ENCODE measurements around the gene GRIA4. TPM values are rescaled to one million over a fixed set of nuclear protein-coding genes. Genes with fewer than 3 reads are reported as not detected.

Gene GRIA4
- total RNA-seq, 1 donor from 2014 or later: not detected

DNA sequence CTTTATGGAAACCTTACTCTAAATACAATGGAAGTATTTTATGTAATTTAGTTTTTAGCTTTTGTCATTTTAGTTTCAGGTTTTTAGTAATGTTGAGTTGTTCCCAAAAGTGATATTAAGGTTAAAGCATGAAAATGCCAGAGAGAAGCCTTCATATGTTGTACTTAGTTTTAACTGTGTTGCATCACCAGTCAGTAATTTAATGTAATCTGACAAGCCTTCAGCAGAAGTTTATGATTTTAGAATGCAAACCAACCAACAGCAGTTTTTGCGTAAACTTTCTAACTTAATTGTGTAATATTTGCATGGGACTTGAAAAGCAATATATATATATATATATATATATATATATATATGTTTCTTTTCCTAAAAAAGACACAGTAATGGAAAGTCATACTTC lies 301.6 kb downstream of the GRIA4 start:
- ATAC-seq (no peak), DNase-seq (ENCODE audit: low spot score) (no peak)

- ATAC-seq (no peak), DNase-seq (ENCODE audit: low spot score) (no peak)
Measured at GRCh38 chr11:105912666-105913065, 302.8 kb downstream of the GRIA4 start.

GRCh38 chr11:105915021-105915420 lies 305.1 kb downstream of the GRIA4 start:
- ATAC-seq (no peak), DNase-seq (ENCODE audit: low spot score) (no peak)

- DNase-seq (ENCODE audit: low spot score) (no peak), ATAC-seq (no peak)
Measured at GRCh38 chr11:105918039-105918438, 308.2 kb downstream of the GRIA4 start.

DNA sequence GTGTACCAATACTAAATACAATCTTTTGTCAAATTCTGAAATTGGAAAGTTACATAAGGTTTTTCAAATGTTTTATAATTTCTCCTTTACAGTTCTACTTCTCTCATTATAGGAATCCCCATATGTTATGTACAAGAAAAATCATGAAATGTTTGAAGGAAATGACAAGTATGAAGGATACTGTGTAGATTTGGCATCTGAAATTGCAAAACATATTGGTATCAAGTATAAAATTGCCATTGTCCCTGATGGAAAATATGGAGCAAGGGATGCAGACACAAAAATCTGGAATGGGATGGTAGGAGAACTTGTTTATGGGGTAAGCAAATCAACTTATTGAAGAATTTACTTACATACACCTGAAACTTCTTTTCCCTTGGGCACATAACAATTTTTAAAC lies 308.7 kb downstream of the GRIA4 start:
- ATAC-seq: no peak
- DNase-seq (ENCODE audit: low spot score): no peak

GRCh38 chr11:105923252-105923651 lies 313.4 kb downstream of the GRIA4 start:
- DNase-seq (ENCODE audit: low spot score): no peak
- no peak for ATAC-seq

DNA sequence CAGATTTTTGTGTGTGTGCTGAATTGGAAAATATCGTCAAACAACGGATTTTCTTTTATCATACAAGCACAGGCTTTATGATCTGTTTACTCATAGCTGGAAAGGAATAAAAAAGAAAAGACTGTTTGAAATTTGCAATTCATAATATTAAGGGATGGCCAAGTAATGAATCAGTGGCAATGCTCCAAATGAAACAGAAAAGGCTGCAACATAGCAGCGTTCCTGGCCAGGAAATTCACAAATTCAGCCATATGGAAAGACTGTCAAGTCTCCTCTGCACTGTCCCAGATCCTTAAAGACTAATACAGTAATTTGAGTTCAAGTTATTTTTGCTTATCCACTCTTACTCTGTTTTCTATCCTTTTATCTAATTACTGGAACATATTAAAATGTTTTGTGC lies 313.9 kb downstream of the GRIA4 start:
- DNase-seq (ENCODE audit: low spot score): no peak
- ATAC-seq: no peak

- no peak for ATAC-seq
Measured at GRCh38 chr11:105929084-105929955, 319.4 kb downstream of the GRIA4 start.

DNA sequence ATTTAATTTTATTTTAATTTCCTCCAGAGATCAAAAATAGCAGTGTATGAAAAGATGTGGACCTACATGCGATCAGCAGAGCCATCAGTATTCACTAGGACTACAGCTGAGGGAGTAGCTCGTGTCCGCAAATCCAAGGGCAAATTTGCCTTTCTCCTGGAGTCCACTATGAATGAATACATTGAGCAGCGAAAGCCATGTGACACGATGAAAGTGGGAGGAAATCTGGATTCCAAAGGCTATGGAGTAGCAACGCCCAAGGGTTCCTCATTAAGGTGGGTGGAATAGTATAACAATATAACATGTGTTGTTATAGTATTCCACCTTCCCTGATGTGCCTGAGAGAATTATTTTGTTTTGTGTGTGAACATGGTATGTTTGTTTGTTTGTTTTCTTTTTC lies 323.8 kb downstream of the GRIA4 start:
- ATAC-seq: no peak
- no peak for DNase-seq (ENCODE audit: low spot score)

More at GRCh38 chr11:105929084-105929955, 319.4 kb downstream of the GRIA4 start:
- DNase-seq (ENCODE audit: low spot score): no peak

- ATAC-seq (no peak), DNase-seq (ENCODE audit: low spot score) (no peak)
Measured at GRCh38 chr11:105935791-105936190, 325.9 kb downstream of the GRIA4 start.

- DNase-seq (ENCODE audit: low spot score): no peak
- ATAC-seq: no peak
Measured at GRCh38 chr11:105937331-105937730, 327.5 kb downstream of the GRIA4 start.

- DNase-seq (ENCODE audit: low spot score): no peak
- no peak for ATAC-seq
Measured at GRCh38 chr11:105937738-105938137, 327.9 kb downstream of the GRIA4 start.

- ATAC-seq (no peak), DNase-seq (ENCODE audit: low spot score) (no peak)
Measured at GRCh38 chr11:105942921-105943320, 333.0 kb downstream of the GRIA4 start.

DNA sequence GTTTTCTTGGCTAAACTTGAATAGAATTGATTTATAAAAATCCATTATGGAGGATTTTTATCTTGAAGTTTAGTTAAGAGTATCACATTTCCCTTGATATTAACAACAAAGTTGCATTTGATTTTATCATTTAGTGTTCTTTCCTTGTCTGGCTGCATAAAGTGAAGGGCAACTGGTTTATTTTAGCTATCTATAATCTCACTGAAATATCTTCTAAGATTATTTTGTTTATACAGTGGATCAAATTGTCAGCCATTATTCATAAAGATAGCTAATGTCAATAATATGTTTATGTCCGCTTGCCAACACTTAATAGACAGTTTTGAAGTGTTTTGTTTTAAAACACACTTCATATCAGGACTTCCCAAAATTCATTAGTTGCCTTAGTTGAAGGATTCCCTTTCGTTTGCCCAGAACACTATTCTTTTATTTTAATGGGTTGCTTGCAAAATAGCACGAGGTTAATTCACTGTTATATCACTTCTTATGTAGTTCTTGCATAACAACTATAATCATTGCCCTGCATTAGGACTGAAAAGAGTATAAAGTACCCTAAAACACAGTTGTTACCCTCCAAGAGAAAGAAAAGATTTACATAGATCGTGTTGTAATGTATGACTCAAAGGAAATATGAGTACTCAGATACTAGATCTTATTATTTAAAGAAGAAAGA lies 339.2 kb downstream of the GRIA4 start:
- DNase-seq (ENCODE audit: low spot score) (no peak), ATAC-seq (no peak)

GRCh38 chr11:105953886-105954285 lies 344.0 kb downstream of the GRIA4 start:
- ATAC-seq (no peak), DNase-seq (ENCODE audit: low spot score) (no peak)

DNA sequence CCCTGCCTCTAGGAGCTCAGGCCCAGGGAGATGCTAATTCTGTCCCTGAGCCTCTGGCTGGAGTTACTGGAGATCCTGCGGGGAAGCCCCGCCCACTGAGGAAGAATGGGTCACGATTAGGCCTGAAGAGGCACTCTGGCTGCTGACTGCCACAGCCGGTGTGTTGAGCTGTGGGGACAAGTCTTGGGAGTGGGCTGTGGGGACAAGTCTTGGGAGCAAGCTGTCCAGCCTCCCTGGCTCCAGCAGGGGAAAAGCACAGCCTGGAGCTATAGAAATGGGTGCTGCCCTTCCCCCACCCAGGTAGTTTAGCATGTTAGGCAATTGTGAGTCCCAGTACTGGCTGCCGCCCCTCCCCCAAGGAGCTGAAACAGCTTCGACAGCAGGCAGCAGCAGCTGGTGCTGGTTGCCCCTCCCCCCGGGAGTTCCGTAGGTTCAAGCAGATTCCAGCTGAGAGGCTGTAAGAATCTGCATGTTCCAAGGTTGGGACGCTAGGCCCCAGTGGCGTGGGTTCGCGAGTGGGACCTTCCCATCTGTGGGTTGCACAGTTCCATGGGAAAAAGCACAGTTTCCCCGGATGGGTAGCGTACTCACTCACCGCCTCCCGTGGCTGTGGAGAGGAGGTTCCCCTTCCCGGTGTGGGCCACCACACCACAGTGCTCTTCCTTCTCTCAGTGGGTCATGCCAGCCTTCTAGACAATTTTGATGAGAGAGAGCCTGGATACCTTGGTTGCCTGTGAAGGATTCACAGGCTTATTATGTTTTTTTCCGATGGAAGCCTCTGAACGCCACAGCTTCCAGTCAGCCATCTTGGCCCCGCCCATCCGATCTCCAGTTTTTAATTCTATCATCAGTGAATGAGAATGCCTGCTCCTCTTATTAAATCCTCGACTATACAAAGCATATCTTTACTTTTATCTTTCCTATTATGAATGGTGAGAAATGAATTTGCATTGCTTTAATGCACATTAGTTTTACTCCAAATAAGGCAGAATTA lies 350.7 kb downstream of the GRIA4 start:
- DNase-seq (ENCODE audit: low spot score) (no peak), ATAC-seq (no peak)

GRCh38 chr11:105968021-105968697 lies 358.3 kb downstream of the GRIA4 start:
- DNase-seq (ENCODE audit: low spot score) (no peak), ATAC-seq (no peak)

DNA sequence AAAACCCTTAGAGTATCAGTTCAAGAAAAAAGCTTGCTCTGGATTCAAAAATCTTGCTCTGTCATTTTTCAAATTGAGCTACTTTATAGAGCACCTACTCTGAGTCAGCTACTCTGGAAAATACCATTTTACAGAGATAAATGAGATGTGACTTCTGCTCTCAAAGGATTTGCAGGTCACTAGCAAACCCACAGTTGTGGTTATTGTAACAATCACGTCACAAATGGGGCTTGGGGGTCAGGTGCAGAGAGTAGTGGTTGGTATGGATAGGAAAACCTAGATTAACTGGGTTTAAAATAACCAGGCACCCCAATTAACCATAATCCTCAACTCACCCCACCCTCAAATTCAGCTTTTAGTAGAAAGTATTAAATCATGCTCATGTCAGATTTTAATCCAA lies 359.9 kb downstream of the GRIA4 start:
- ATAC-seq (no peak), DNase-seq (ENCODE audit: low spot score) (no peak)

DNA sequence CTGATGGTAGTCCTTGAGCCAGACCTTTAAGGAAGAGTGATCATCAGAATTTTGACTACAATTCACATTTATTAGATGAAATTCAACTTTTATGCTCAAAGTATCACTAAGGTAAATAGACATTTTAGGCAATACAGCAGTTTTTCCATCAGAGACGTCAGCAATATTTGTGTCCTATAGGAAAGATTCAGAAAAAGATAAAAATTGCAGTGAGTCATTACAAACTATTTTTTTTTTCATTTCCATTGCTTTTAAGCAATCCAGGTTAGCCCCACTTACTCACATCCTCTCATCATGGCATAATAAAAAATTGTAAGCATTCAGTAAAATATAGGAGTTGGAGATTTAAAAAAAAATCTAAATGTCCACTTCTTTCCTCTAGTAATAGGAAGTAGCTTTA lies 365.3 kb downstream of the GRIA4 start:
- no peak for DNase-seq (ENCODE audit: low spot score)
- no peak for ATAC-seq

DNA sequence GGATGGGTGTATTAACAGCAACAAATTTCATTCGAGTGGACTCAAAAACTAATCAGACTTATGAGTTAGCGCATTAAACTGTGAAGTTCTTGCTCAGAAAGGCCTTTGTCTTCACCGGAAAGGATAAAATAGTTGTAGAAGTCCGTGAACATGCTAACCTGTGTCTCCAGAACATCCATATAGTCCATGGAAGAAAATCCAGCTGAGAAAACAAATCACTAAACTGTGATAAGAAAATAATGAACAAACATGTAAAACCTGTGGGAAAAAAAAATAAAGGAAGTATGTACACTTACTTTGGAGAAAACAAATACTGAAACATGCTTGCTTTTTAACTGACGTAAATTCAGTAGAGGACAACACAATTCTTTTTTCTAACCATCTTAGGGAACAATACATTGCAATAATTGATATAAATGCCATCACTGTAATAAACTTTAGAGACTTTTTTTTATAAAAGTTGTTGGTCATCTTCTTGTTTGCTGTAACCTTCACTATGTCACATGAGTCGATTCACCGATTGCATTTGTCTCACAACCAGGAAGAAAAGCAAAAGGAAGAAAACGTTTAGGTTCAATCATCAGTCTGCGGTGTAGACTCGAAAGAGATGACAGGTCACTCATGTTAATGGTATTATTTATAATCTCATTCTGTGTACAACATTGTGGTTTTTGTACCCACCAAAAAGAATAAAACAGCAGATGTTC lies 370.3 kb downstream of the GRIA4 start:
- DNase-seq (ENCODE audit: low spot score) (no peak), ATAC-seq (no peak)
